ENCODE measurements around the gene CDH23. TPM values are rescaled to one million over a fixed set of nuclear protein-coding genes. Genes with fewer than 3 reads are reported as not detected.
A peak's percentile ranks its signal among the peaks of the same experiment; 100 is the strongest.

CDH23 gene
- total RNA-seq, 3 donors from 2014 or later, result 1.8 to 3.6 (median 3.0) TPM

DNA sequence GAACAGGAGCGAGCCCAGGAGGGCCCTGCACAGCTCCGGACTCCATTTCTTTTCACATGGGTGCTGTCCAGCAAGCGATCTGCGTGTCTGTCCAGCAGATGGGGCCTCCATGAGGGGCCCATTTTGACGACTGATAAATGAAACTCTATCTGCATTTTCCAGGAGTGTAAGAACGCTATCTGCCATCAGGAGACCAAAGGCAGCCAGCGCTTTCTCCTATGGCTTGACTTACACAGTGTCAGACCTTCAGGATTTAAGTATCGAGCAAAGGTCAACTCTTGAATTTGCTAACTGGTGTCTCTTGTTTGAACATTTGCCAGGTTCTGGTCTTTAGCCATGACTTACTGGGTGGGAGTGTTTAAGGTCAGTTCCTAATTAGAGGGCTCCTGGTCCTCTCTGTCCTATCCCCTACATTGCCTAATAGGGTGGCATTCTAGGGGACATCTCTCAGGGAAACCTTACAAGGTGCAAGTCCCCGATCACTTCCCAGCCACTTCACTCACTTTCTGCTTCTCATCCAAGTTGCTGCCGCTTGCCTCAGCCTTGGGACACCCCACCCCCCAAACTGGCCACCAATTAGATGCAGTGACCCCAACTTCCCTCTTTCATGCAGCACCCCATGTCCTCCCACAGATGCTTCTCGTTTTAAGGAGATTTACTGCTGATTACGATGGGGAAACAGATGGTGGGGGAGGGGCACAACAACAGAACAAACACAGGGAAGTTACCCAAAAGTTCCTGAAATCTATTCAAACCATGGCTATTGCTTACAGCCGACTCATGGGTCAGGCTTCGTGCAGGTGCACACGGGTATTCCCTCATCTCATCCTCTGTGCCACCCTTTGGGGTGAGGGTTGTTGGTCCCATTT is 356.6 kb downstream of the CDH23 start:
- Histone ChIP-seq H3K4me3 (no peak overlapping the region), H3K9me3 (no peaks in the 10 kb centered on the region), H3K36me3 (ENCODE audit: low read depth) (no peaks in the 10 kb centered on the region), H3K4me1 (ENCODE audit: low read depth) (peaks cover 37% of the 10 kb centered on the region)
- ATAC-seq (peak; percentile 1), DNase-seq (peak; percentile 38 to 66 (median 66))
- intact Hi-C loops (cut with DNase I, micrococcal nuclease), result no loop called here
- TF ChIP-seq, protein P1, sequence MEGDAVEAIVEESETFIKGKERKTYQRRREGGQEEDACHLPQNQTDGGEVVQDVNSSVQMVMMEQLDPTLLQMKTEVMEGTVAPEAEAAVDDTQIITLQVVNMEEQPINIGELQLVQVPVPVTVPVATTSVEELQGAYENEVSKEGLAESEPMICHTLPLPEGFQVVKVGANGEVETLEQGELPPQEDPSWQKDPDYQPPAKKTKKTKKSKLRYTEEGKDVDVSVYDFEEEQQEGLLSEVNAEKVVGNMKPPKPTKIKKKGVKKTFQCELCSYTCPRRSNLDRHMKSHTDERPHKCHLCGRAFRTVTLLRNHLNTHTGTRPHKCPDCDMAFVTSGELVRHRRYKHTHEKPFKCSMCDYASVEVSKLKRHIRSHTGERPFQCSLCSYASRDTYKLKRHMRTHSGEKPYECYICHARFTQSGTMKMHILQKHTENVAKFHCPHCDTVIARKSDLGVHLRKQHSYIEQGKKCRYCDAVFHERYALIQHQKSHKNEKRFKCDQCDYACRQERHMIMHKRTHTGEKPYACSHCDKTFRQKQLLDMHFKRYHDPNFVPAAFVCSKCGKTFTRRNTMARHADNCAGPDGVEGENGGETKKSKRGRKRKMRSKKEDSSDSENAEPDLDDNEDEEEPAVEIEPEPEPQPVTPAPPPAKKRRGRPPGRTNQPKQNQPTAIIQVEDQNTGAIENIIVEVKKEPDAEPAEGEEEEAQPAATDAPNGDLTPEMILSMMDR (IDR thresholded peaks at IDR 0.05), result no peak

DNA sequence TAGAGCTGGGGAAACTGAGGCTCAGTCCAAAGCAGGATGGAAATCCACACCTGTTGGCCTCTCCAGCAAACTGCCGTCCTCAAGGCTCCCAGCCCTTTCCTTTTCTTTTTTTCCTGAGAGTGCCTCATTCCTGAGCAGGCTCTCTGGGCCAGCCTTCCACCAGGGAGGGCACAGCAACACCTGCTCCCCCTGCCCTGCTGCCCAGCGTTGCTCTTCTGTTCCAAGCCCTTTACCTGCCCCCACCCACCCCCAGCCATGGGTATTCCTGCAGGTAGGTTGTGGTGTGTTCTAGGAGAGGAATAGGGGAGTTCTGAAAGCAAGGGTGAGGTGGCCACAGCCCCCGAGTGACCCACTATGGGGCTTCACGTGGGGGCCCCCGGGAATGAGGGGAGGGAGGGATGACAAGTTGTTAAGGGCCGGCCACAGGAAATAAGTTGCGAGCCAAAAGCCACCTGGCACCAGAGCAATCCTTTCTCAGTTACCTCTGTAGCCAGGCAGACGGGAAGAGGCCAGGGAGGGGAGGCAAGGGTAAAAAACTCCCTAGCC is 357.3 kb downstream of the CDH23 start:
- no peak for ATAC-seq
- H3K9me3 ChIP-seq, result no peaks in the 10 kb centered on the region
- peak in 2 of 3 donors; percentile 31 to 42 for DNase-seq
- peaks cover 30% of the 10 kb centered on the region for H3K4me1 ChIP-seq (ENCODE audit: low read depth)
- intact Hi-C loops (cut with DNase I, micrococcal nuclease), result no loop called here
- H3K4me3 ChIP-seq, result no peak overlapping the region
- no peaks in the 10 kb centered on the region for H3K36me3 ChIP-seq (ENCODE audit: low read depth)
- TF ChIP-seq, protein P1 (IDR thresholded peaks at IDR 0.05), result no peak

DNA sequence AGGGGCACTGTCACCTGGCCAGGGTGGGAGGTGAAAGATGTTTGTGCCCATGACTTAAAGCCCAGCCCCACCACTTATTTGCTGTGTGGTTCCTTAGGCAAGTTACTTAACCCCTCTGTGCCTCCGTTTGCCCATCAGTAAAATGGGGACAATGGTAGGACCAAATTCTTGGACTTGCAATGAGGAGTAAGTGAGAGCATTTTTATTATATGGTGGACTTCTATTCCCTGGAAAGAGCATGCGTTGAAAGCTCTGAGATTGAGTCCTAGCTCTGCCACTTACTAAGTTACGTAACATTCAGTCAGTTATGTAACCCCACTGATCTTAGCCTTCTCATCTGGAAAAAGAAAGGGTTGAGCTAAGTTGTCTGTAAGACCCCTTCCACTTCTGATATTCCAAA is 357.8 kb downstream of the CDH23 start:
- TF ChIP-seq, protein P1 (IDR thresholded peaks at IDR 0.05), result no peak
- H3K9me3 ChIP-seq, result no peaks in the 10 kb centered on the region
- no peak for DNase-seq
- H3K4me3 ChIP-seq, result no peak overlapping the region
- H3K4me1 ChIP-seq (ENCODE audit: low read depth), result peaks cover 25% of the 10 kb centered on the region
- H3K36me3 ChIP-seq (ENCODE audit: low read depth), result no peaks in the 10 kb centered on the region
- intact Hi-C loops (cut with DNase I, micrococcal nuclease), result no loop called here
- no peak for ATAC-seq

DNA sequence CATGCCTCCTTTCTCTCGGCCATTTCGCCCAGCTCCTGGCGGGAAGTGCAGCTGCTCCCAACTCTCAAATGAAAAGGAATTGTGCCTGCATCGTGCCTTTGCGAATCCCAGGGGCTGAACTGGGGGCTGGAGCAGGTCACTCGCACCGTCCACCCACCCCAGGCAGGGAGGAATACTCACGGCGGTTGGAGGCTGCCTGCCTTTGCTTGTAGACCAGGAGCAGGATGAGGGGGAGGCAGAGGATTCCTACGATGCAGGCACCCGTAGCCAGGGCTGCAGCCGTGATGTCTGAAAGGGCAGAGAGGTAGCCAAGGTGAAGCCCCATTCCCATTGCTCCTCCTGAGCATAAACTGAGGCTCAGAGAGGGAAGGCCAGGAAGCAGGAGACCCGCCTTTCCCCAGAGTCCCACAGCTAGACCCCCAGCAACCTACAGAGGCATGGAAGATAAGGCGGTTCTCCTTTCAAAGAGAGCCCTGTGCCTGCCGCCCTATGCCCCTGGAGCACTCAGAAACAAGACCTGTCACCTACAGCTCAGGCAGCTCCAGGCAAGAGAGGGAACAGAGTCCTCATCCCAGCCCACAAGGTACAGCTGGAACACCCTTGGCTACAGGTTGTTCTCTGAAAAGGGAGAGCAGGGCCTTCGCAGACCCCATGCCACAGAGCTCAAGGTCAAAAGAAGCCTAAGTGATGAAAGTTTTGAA is 358.6 kb downstream of the CDH23 start:
- Histone ChIP-seq H3K4me3 (no peak overlapping the region), H3K9me3 (no peaks in the 10 kb centered on the region), H3K36me3 (ENCODE audit: low read depth) (no peaks in the 10 kb centered on the region), H3K4me1 (ENCODE audit: low read depth) (peaks cover 25% of the 10 kb centered on the region)
- TF ChIP-seq, protein P1 (IDR thresholded peaks at IDR 0.05), result no peak
- no peak for ATAC-seq
- peak in 1 of 3 donors; percentile 52 for DNase-seq
- intact Hi-C loops (cut with DNase I, micrococcal nuclease), result no loop called here

DNA sequence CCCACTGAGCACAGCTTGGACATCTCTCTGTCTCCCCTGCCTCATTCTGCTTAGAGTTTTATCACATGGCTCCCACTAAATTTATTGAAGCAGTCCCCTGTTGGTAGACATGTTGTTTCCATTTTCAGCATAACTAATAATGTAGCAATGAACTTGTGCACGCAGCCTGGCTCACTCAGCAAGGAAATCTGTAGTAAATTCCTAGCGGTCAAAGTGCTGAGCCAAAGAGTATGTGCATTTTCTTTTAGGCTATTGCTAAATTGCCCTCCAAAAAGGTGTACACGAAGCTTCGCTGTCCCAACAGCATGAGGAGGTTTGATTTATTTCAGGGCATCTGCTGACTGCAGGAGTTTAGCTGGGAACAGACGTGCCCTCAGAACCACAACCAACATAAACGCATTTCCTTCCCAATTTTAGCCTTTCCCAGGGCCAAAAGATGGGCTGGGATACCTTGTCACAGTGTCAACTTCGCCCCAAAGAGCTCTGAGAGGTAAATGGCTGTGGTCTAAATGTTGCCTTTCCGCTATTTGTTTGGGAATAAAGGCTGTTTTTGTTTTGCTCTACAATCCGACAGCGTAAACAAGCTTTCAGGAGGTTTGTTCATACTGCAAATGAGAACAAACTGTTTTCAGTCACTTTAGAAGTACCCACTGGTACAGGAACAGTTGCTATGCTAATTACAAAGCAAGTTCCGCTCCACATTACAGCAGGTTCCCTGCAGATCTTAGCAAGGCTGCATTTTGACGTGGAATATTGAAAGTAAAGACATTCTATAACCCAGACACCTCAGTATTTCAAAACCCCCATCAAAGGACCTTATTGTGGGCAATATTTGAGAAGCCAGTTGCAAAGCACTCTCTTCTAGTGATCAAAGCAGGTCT is 359.8 kb downstream of the CDH23 start:
- Histone ChIP-seq H3K4me3 (no peak overlapping the region), H3K4me1 (ENCODE audit: low read depth) (peaks cover 25% of the 10 kb centered on the region), H3K36me3 (ENCODE audit: low read depth) (no peaks in the 10 kb centered on the region), H3K9me3 (no peaks in the 10 kb centered on the region)
- DNase-seq (peak in 1 of 3 donors; percentile 6), ATAC-seq (peak; percentile 39)
- intact Hi-C loops (cut with DNase I, micrococcal nuclease), result no loop called here
- TF ChIP-seq, protein P1 (IDR thresholded peaks at IDR 0.05), result no peak
